Neural crest cell (in vitro differentiated cells): ENCODE results near the gene ZFP36L1. TPM values are rescaled to one million over a fixed set of nuclear protein-coding genes. Genes with fewer than 3 reads are reported as not detected.

Source experiments
- DNase-seq: peaks from one replicate; pipeline ENCODE4 v3.0.0; 2021; ENCODE audit warnings: low read depth, mixed read lengths, low spot score
- H3K27ac Mint-ChIP-seq: one replicate; pipeline ENCODE4 v1.8.0; 2021; ENCODE audit warnings: mild to moderate bottlenecking, mixed read lengths; ENCODE audit not compliant: unreplicated experiment
- H3K27me3 Mint-ChIP-seq: 2 replicates; pipeline ENCODE4 v1.8.0; 2021; ENCODE audit warnings: low read depth, mild to moderate bottlenecking, mixed read lengths
- H3K36me3 Mint-ChIP-seq: 2 replicates; pipeline ENCODE4 v1.8.0; 2021; ENCODE audit warnings: low read depth, mild to moderate bottlenecking, mixed read lengths
- H3K4me1 Mint-ChIP-seq: 2 replicates; pipeline ENCODE4 v1.8.0; 2021; ENCODE audit warnings: mixed read lengths
- H3K4me3 Mint-ChIP-seq: one replicate; pipeline ENCODE4 v1.8.0; 2021; ENCODE audit warnings: mild to moderate bottlenecking, mixed read lengths
- H3K9me3 Mint-ChIP-seq: 2 replicates; pipeline ENCODE4 v1.8.0; 2021; ENCODE audit warnings: mixed read lengths
- CTCF ChIP-seq: fragments of 200-600 bp; sonication (generic); conservative IDR thresholded peaks from 2 replicates; pipeline ENCODE4 v1.5.0; 2021; ENCODE audit warnings: antibody characterized with exemption, mild to moderate bottlenecking
- total RNA-seq: library from RNA; stranded (reverse); gene quantifications from 2 replicates; pipeline ENCODE4 v1.2.1, GENCODE V29; 2021

Gene ZFP36L1
- total RNA-seq, 1 donor from 2014 or later: 289 TPM

DNA sequence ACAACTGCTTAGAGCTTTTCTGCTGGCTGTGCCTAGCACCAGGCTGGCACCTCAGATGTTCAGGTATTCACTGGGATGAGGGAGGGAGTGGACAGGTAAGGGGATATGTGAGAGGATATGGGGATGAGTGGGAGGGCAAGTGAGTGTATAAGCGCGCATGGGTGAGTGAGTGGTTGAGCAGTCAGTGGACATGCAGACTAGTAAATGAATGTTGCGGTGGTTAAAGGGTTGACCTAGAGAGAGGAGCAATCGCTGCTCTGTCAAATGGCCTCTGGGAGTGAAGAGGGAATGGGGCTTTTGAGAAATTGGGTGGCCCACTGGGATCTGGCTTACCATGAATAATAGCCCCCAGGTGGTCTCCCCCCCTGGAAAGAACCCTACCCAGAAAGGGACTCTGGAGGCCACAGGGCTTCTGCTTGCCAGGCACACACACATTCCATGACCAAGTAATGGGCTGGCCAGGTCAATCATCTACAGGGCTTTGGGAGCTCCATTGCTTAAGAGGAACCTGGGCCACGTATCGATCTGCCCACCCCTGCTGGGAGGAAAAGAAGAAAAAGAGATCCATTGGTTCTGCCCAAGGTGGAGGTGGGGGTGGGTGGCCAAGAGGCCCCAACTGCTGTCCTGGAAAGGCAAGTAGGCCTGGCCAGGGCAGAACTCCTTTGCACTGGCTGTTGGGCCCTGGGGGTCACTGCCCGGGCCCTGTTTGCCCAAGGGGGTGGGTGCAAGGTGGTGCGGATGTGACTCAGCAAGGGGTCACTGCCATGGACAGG, 30.8 kb upstream of the ZFP36L1 start:
- no peaks in the 10 kb centered on the region for H3K27me3 Mint-ChIP-seq
- no peak for TF ChIP-seq CTCF
- H3K4me3 Mint-ChIP-seq: no peak overlapping the region
- DNase-seq: no peak
- H3K4me1 Mint-ChIP-seq: peaks cover 27% of the 10 kb centered on the region
- H3K9me3 Mint-ChIP-seq: no peaks in the 10 kb centered on the region
- H3K36me3 Mint-ChIP-seq: no peaks in the 10 kb centered on the region
- no peak overlapping the region for H3K27ac Mint-ChIP-seq

GRCh38 chr14:68822926-68823325, 30.1 kb upstream of the ZFP36L1 start:
- Mint-ChIP-seq H3K4me1 (peaks cover 31% of the 10 kb centered on the region), H3K27me3 (no peaks in the 10 kb centered on the region), H3K4me3 (no peak overlapping the region), H3K9me3 (no peaks in the 10 kb centered on the region), H3K36me3 (no peaks in the 10 kb centered on the region), H3K27ac (no peak overlapping the region)
- no peak for TF ChIP-seq CTCF
- DNase-seq: no peak

- H3K36me3 Mint-ChIP-seq: no peaks in the 10 kb centered on the region
- no peaks in the 10 kb centered on the region for H3K27me3 Mint-ChIP-seq
- no peak for TF ChIP-seq CTCF
- H3K9me3 Mint-ChIP-seq: no peaks in the 10 kb centered on the region
- H3K27ac Mint-ChIP-seq: peak overlapping the region; percentile 75
- no peak overlapping the region for H3K4me3 Mint-ChIP-seq
- peaks cover 34% of the 10 kb centered on the region for H3K4me1 Mint-ChIP-seq
- no peak for DNase-seq
These were observed 29.3 kb upstream of the ZFP36L1 start for GRCh38 chr14:68822132-68822651.

- Mint-ChIP-seq H3K4me3 (no peak overlapping the region), H3K9me3 (no peaks in the 10 kb centered on the region), H3K27me3 (no peaks in the 10 kb centered on the region), H3K36me3 (no peaks in the 10 kb centered on the region), H3K27ac (no peak overlapping the region), H3K4me1 (peaks cover 40% of the 10 kb centered on the region)
- no peak for TF ChIP-seq CTCF
- DNase-seq: no peak
These were observed 28.3 kb upstream of the ZFP36L1 start for GRCh38 chr14:68820999-68821683.

DNA sequence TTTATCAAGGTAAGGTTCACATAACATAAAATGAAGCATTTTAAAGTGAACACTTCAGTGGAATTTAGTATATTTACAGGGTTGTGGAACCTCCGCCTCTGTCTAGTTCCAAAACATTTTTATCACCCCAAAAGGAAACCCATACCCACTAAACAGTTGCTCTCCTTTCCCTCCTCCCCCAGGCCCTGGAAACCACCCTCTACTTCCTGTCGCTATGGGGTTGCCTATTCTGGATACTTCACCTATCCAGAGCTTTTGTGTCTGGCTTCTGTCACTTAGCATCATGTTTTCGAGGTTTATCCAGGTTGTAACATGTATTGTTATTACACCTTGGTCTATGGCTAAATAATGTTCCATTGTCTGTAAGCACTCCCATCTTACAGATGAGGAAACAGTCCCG, 27.7 kb upstream of the ZFP36L1 start:
- Mint-ChIP-seq H3K27me3 (no peaks in the 10 kb centered on the region), H3K36me3 (no peaks in the 10 kb centered on the region), H3K9me3 (no peaks in the 10 kb centered on the region), H3K4me1 (peaks cover 45% of the 10 kb centered on the region), H3K27ac (no peak overlapping the region), H3K4me3 (no peak overlapping the region)
- DNase-seq: no peak
- TF ChIP-seq CTCF: no peak
